Smooth muscle cell of the coronary artery (primary cell): ENCODE data around the gene DHX57. TPM values are rescaled to one million over a fixed set of nuclear protein-coding genes. Genes with fewer than 3 reads are reported as not detected.

Source experiments
- total RNA-seq: library from RNA; depleted of rRNA; stranded (reverse); fragments of >200 nt; gene quantifications from 2 replicates; pipeline ENCODE4 v1.2.3, GENCODE V29; 2014; ENCODE audit warnings: low replicate concordance

DHX57 gene
- 15.3 and 20.3 TPM in 2 replicates for total RNA-seq

DNA sequence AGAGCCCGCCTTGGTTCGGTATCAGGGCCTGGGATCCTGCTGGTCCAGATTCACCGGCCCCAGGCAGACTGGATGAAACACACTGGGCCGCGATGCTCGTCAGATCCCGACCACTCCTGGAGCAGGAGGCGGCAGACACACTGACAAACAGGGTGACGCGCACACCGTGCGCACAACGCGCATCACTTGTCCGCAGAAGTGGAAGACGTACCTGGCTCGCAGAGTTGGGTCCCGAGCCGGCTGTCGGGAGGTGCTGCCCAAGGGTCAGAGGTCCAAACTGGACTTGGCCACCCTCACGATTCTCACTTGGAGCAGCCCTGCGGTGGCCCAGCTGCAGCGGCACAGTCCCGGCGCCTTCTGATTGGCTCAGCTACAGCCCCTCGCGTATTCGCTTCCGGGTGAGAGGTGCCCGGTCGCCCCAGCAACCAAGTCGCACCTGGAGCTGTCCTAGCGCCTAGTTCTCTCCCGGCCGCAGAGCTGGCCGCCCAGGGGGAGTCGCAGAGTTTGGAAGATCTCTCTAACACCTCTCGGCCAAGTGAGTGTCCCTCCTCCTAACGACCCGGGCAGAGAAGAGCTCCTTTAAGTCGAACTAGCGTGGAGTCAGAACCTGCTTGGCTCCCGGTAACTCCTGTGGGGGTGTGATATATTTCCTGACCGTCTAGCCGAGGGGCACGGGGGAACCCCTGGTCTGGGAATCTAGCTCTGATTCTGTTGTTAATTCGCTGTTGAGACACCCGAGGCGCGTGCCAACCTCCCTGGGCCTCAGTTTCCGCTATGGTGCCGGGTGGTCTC is at the start of gene DHX57, which contains the start of gene MORN2:
Gene DHX57, minus strand, starts transcription at position 359 of the 792 bp plus-strand sequence. CDS start 7,529 bp downstream, outside the sequence.
Gene MORN2, plus strand, starts transcription at position 401 of the 792 bp plus-strand sequence.

GRCh38 chr2:38889575-38889974 is 13.8 kb upstream of the DHX57 start, which contains the start of gene ARHGEF33:
ARHGEF33 (plus strand) TSS chr2:38889875; CDS start chr2:38919448, 29,573 bp downstream.

DNA sequence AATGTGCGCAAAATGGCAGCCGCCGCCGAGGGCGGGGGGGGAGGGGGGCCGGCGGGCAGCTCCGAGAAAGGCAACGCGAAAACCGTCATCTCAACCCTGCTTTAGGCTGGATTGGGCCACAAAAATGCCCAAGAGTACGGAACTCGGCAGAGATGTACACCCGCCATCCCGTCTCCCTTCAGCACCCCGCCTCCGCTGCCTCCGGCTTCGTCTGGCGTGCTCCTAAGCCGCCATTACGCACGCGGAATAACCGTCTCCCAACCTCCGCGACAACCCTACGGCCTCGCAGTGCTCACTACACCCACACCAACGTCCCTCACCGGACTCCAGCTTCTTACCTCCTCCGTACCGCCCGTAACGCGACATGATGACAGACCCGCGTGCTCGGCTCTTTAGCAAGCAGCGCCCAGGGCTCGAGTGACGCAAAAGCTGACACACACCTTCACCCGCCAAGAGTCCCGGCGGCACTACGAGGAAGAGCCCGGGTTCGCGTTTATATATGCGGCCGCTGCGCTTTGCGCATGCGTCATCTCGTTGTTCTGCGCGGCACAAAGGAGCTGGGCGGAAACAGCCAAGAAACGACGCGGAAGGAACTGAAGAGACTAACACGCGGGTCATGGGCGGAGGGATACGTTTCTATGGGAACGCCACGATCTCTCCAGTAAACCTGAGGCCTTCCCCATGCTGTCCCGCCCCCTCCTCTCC is 124.7 kb downstream of the DHX57 start, which contains the start of gene SRSF7:
Gene SRSF7, minus strand, starts transcription at position 471 of the 705 bp plus-strand sequence. Its CDS starts 105 bp downstream, at position 366.

Other genes starting within 250 kb of the DHX57 start
- 14.4 and 54.5 TPM in 2 replicates for gene GALM, start 209.8 kb downstream of the DHX57 start, total RNA-seq
- gene SRSF7, start 124.6 kb downstream of the DHX57 start, total RNA-seq = 149 and 208 TPM in 2 replicates
- 7.6 and 10.4 TPM in 2 replicates for gene GEMIN6, start 97.7 kb downstream of the DHX57 start, total RNA-seq
- 17.2 and 20.0 TPM in 2 replicates for gene MORN2, start within 50 bp of the DHX57 start, total RNA-seq
- gene ARHGEF33, start 13.9 kb upstream of the DHX57 start, total RNA-seq = 0.15 and 0.59 TPM in 2 replicates
- 11.2 and 20.0 TPM in 2 replicates for gene SOS1, start 245.1 kb upstream of the DHX57 start, total RNA-seq